A549 (cell line): ENCODE results near the gene DUSP1. TPM values are rescaled to one million over a fixed set of nuclear protein-coding genes. Genes with fewer than 3 reads are reported as not detected.

Experiments used
- ATAC-seq, 2 experiments: fragments of 200-7000 bp in 1 of 2; fragments of >200 bp in 1 of 2; cut with Nextera tagmentation in 1 of 2; cut with Tn5 transposase in 1 of 2; 3 replicates each; pipeline versions ENCODE4 v1.8.0 to v1.9.1; 2018 to 2020; ENCODE audit warnings: mild to moderate bottlenecking in 1 of 2, moderate library complexity in 1 of 2
- CTCF ChIA-PET: fragments of 300-600 bp; sonication (Branson Sonifier 250); formaldehyde crosslinking; extraction: SDS; loops from one replicate; lab custom pipeline; 2021; ENCODE audit warnings: antibody characterized with exemption, inconsistent platforms; lab: Yijun Ruan, JAX
- POLR2A ChIA-PET: fragments of 350-600 bp; formaldehyde crosslinking; extraction: SDS; loops from one replicate; lab custom pipeline; 2021; ENCODE audit warnings: antibody characterized with exemption, inconsistent platforms; lab: Yijun Ruan, JAX
- DNase-seq, 2 experiments: peaks; one replicate each; pipeline versions ENCODE4 v3.0.0 to v3.0.0-alpha.2; 2011 to 2016; ENCODE audit warnings: low read depth in 1 of 2, low spot score in 1 of 2
- FAIRE-seq: peaks from 2 replicates; lab custom pipeline; 2011; peaks lifted over from hg19 to GRCh38; lab: Jason Lieb, UNC
- H3K27ac ChIP-seq, 2 experiments: fragments of >200 bp; sonication (Bioruptor Twin); formaldehyde crosslinking; 3 replicates each; pipeline ENCODE4 v1.5.1; 2016 to 2017
- H3K4me1 ChIP-seq: fragments of >200 bp; sonication (Bioruptor Twin); formaldehyde crosslinking; 3 replicates; pipeline ENCODE4 v1.6.1; 2016
- H3K4me2 ChIP-seq: fragments of >200 bp; sonication (Bioruptor Twin); formaldehyde crosslinking; 3 replicates; pipeline ENCODE4 v1.6.1; 2016
- H3K4me3 ChIP-seq: fragments of >200 bp; sonication (Bioruptor Twin); formaldehyde crosslinking; 3 replicates; pipeline ENCODE4 v1.5.1; 2016
- H3K9me3 ChIP-seq: fragments of >200 bp; sonication (Bioruptor Twin); formaldehyde crosslinking; 3 replicates; pipeline ENCODE4 v1.6.1; 2016
- E2F6 ChIP-seq: IDR thresholded peaks from 2 replicates; pipeline ENCODE4 v1.6.1; 2012; ENCODE audit warnings: low read depth, borderline replicate concordance
- HOXA7 ChIP-seq: fragments of 250-450 bp; sonication (Bioruptor Pico); IDR thresholded peaks from 2 replicates; pipeline ENCODE4 v1.5.0; 2020; ENCODE audit warnings: mild to moderate bottlenecking, moderate library complexity
- KDM1A ChIP-seq: fragments of 200-600 bp; sonication (generic); IDR thresholded peaks from 2 replicates; pipeline ENCODE4 v1.6.1; 2016; ENCODE audit warnings: low read depth, mild to moderate bottlenecking
- KDM5A ChIP-seq: fragments of 200-600 bp; sonication (generic); IDR thresholded peaks from 2 replicates; pipeline ENCODE4 v1.6.1; 2016; ENCODE audit warnings: antibody characterized with exemption, mild to moderate bottlenecking
- MAFK ChIP-seq: fragments of 450-650 bp; IDR thresholded peaks from 2 replicates; pipeline ENCODE4 v1.6.1; 2014; ENCODE audit not compliant: partially characterized antibody
- MAX ChIP-seq: IDR thresholded peaks from 2 replicates; pipeline ENCODE4 v1.6.1; 2012
- MAZ ChIP-seq: fragments of 150-350 bp; IDR thresholded peaks from 2 replicates; pipeline ENCODE4 v1.6.1; 2014; ENCODE audit warnings: antibody characterized with exemption, low read depth, low read length, borderline replicate concordance
- MYC ChIP-seq: IDR thresholded peaks from 2 replicates; pipeline ENCODE4 v1.6.1; 2012; ENCODE audit warnings: mild to moderate bottlenecking, inconsistent platforms, low read length, improper control_type of control experiment, borderline replicate concordance
- NR3C1 ChIP-seq: fragments of >200 bp; sonication (Bioruptor Twin); formaldehyde crosslinking; IDR thresholded peaks from 3 replicates; pipeline ENCODE4 v1.6.1; 2017
- PHF8 ChIP-seq: fragments of 200-600 bp; sonication (generic); IDR thresholded peaks from 2 replicates; pipeline ENCODE4 v1.6.1; 2016; ENCODE audit warnings: low read depth, mild to moderate bottlenecking, antibody characterized with exemption, moderate library complexity, borderline replicate concordance
- POLR2A ChIP-seq: IDR thresholded peaks from 2 replicates; pipeline ENCODE4 v1.6.1; 2012; ENCODE audit warnings: mild to moderate bottlenecking, low read length
- RAD21 ChIP-seq, 2 experiments: fragments of >200 bp in 1 of 2; sonication (Bioruptor Twin) in 1 of 2; formaldehyde crosslinking in 1 of 2; IDR thresholded peaks in 1 of 2; conservative IDR thresholded peaks in 1 of 2; 2 replicates in 1 of 2; 3 replicates in 1 of 2; pipeline ENCODE4 v1.6.1; 2012 to 2018; ENCODE audit warnings: inconsistent platforms in 1 of 2
- RARB ChIP-seq: fragments of 250-450 bp; sonication (Bioruptor Pico); IDR thresholded peaks from 2 replicates; pipeline ENCODE4 v1.8.0; 2021; ENCODE audit warnings: mild to moderate bottlenecking, moderate library complexity
- RCOR1 ChIP-seq: fragments of 150-350 bp; IDR thresholded peaks from 2 replicates; pipeline ENCODE4 v1.6.1; 2014; ENCODE audit warnings: antibody characterized with exemption, low read length, low read depth
- RFX5 ChIP-seq: fragments of 450-650 bp; IDR thresholded peaks from 2 replicates; pipeline ENCODE4 v1.7.1; 2014; ENCODE audit warnings: antibody characterized with exemption, mild to moderate bottlenecking, moderate library complexity
- RNF2 ChIP-seq: fragments of 200-600 bp; sonication (generic); IDR thresholded peaks from 2 replicates; pipeline ENCODE4 v1.6.1; 2016; ENCODE audit warnings: low read depth, mild to moderate bottlenecking, antibody characterized with exemption, moderate library complexity, borderline replicate concordance
- ZNF302 ChIP-seq: fragments of 250-450 bp; sonication (Bioruptor Pico); IDR thresholded peaks from 2 replicates; pipeline ENCODE4 v1.9.0; 2021; ENCODE audit warnings: inconsistent platforms, mild to moderate bottlenecking, moderate library complexity
- WGBS: methylation state at CpG from one replicate; pipeline ENCODE4 v1.1.6; 2017; ENCODE audit errors: missing lambda C conversion rate; 5-methylcytosine and 5-hydroxymethylcytosine counted together
- polyA plus RNA-seq, 4 experiments: library from polyadenylated mRNA; depleted of rRNA in 3 of 4; stranded (reverse); fragments of >200 nt; fragmentation: RNase III in 1 of 4; extraction: RNeasy Plus Mini Kit Qiagen cat#74134 plus additional on column Dnase treatment in 1 of 4; gene quantifications; 2 replicates in 3 of 4; 3 replicates in 1 of 4; pipeline ENCODE4 v1.2.3, GENCODE V29; 2011 to 2017
- TF ChIP-seq, protein P1 (sequence below): fragments of >200 bp; sonication (Bioruptor Twin); formaldehyde crosslinking; IDR thresholded peaks from 3 replicates; pipeline ENCODE4 v1.5.1; 2016
- TF ChIP-seq, protein P2 (sequence below): fragments of 200-600 bp; sonication (generic); IDR thresholded peaks from 2 replicates; pipeline ENCODE4 v1.6.1; 2016; ENCODE audit warnings: antibody characterized with exemption, mild to moderate bottlenecking, moderate library complexity

Gene DUSP1
- polyA plus RNA-seq, 2 of the 4 experiments (the other 2 are of a cell fraction) = 207 to 594 TPM

DNA sequence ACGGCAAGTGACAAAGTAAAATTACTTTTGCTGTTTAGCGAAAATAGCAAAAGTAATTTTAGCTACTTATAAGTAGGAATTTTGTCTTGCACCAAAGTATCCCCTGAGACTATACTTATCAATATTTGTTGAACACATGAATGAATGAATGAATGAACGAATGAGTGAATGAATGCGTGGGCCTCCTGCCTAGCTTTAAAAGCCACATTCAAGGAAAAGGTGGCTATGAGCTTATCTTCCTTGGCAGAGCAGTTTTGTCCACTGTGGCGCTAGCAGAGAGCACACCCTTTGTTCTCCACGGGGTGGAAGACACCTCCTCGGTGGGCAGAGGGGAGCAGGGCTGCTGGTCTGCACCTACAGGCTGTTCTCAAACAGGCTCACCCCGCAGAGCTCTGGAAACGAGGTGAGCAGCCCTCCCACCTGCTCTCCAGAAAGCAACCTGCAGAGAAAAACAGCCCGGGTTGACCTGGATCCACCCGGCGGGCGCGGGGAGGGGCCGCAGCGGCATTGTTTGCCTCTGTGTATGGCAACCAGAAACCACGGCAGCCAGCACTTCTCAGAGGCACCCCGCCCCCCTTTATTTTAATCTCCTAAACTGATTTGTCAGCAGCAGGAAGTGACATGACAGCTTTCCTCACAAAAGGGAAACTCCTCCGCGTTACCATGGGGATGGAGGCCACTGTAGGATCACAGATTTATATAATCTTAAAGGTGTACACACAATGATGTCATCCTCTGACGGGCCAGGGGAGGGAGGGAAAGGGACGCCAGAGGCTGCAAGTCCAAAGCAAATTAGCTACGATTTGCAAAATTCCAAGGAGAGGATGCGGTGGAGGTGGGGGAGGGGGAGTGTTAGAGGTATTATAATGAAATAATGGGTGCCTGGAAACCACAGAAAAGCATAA lies 5.9 kb downstream of the DUSP1 start (continued):
- peak; percentile 42; the same call in 1 of the 2 replicates for TF ChIP-seq MAX
- no peak for TF ChIP-seq POLR2A
- peak; percentile 63 for TF ChIP-seq HOXA7 (CRISPR knock-in tag)
- TF ChIP-seq E2F6 = no peak
- peak in 1 of 2 experiments; percentile 39; a peak in 2 of 5 replicates for TF ChIP-seq RAD21 (conservative IDR thresholded peaks at IDR 0.05 in 1 of 2, IDR thresholded peaks at IDR 0.05 in 1 of 2)
- peak; percentile 77; the same call in 1 of the 2 replicates for TF ChIP-seq RFX5
- TF ChIP-seq MYC = no peak; the same call in 1 of the 2 replicates
- peak; percentile 14; the same call in 1 of the 2 replicates for TF ChIP-seq MAZ
- peak; percentile 98 for TF ChIP-seq MAFK
- no peak for TF ChIP-seq RNF2
- TF ChIP-seq, all 56 proteins: peak for 24

- ChIA-PET CTCF (interaction anchor here (0.9 to 6.2 kb wide), 6 partner anchors 13 to 169 kb away, joined by 3 to 68 read pairs (median 6); no protein-coding TSS in a partner anchor), POLR2A (no interaction called here)
- peaks cover 22% of the 10 kb centered on the region for H3K4me1 ChIP-seq
- DNase-seq (no peak), FAIRE-seq (no peak), ATAC-seq (no peak)
- H3K4me3 ChIP-seq = no peak overlapping the region
- TF ChIP-seq ZNF302 (CRISPR knock-in tag) = no peak
- no peak for TF ChIP-seq RAD21 (conservative IDR thresholded peaks at IDR 0.05 in 1 of 2, IDR thresholded peaks at IDR 0.05 in 1 of 2)
- TF ChIP-seq PHF8 = no peak
- TF ChIP-seq, protein P1, sequence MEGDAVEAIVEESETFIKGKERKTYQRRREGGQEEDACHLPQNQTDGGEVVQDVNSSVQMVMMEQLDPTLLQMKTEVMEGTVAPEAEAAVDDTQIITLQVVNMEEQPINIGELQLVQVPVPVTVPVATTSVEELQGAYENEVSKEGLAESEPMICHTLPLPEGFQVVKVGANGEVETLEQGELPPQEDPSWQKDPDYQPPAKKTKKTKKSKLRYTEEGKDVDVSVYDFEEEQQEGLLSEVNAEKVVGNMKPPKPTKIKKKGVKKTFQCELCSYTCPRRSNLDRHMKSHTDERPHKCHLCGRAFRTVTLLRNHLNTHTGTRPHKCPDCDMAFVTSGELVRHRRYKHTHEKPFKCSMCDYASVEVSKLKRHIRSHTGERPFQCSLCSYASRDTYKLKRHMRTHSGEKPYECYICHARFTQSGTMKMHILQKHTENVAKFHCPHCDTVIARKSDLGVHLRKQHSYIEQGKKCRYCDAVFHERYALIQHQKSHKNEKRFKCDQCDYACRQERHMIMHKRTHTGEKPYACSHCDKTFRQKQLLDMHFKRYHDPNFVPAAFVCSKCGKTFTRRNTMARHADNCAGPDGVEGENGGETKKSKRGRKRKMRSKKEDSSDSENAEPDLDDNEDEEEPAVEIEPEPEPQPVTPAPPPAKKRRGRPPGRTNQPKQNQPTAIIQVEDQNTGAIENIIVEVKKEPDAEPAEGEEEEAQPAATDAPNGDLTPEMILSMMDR = no peak
- TF ChIP-seq, protein P2, sequence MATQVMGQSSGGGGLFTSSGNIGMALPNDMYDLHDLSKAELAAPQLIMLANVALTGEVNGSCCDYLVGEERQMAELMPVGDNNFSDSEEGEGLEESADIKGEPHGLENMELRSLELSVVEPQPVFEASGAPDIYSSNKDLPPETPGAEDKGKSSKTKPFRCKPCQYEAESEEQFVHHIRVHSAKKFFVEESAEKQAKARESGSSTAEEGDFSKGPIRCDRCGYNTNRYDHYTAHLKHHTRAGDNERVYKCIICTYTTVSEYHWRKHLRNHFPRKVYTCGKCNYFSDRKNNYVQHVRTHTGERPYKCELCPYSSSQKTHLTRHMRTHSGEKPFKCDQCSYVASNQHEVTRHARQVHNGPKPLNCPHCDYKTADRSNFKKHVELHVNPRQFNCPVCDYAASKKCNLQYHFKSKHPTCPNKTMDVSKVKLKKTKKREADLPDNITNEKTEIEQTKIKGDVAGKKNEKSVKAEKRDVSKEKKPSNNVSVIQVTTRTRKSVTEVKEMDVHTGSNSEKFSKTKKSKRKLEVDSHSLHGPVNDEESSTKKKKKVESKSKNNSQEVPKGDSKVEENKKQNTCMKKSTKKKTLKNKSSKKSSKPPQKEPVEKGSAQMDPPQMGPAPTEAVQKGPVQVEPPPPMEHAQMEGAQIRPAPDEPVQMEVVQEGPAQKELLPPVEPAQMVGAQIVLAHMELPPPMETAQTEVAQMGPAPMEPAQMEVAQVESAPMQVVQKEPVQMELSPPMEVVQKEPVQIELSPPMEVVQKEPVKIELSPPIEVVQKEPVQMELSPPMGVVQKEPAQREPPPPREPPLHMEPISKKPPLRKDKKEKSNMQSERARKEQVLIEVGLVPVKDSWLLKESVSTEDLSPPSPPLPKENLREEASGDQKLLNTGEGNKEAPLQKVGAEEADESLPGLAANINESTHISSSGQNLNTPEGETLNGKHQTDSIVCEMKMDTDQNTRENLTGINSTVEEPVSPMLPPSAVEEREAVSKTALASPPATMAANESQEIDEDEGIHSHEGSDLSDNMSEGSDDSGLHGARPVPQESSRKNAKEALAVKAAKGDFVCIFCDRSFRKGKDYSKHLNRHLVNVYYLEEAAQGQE = no peak
- TF ChIP-seq NR3C1 = no peak
- no peak for TF ChIP-seq RARB (CRISPR knock-in tag)
- TF ChIP-seq KDM1A = no peak
- no peak for TF ChIP-seq MAX
- TF ChIP-seq RCOR1 = no peak
- TF ChIP-seq KDM5A = no peak
- 81% methylated on average over 6 of the region's 21 CpGs for WGBS
- peaks cover 20% of the 10 kb centered on the region for H3K9me3 ChIP-seq
- no peak overlapping the region for H3K4me2 ChIP-seq
- peak overlapping the region; percentile 6 to 97; a peak in 4 of 6 replicates for H3K27ac ChIP-seq
Observed at GRCh38 chr5:172763120-172763464, 7.9 kb downstream of the DUSP1 start.
